GM21825 (cell line): ENCODE measurements around the gene ETV6.
"Not testable (repeated sequence)": the region's sequence is repeated elsewhere in the genome, so short reads cannot be mapped to it uniquely, and the experiment has no call there.

Experiments
- ATAC-seq: cut with Tn5 transposase; IDR thresholded peaks from one replicate; pipeline ENCODE4 v1.9.1; 2021; ENCODE audit warnings: mild to moderate bottlenecking, moderate library complexity; ENCODE audit not compliant: unreplicated experiment

The ETV6 gene

DNA sequence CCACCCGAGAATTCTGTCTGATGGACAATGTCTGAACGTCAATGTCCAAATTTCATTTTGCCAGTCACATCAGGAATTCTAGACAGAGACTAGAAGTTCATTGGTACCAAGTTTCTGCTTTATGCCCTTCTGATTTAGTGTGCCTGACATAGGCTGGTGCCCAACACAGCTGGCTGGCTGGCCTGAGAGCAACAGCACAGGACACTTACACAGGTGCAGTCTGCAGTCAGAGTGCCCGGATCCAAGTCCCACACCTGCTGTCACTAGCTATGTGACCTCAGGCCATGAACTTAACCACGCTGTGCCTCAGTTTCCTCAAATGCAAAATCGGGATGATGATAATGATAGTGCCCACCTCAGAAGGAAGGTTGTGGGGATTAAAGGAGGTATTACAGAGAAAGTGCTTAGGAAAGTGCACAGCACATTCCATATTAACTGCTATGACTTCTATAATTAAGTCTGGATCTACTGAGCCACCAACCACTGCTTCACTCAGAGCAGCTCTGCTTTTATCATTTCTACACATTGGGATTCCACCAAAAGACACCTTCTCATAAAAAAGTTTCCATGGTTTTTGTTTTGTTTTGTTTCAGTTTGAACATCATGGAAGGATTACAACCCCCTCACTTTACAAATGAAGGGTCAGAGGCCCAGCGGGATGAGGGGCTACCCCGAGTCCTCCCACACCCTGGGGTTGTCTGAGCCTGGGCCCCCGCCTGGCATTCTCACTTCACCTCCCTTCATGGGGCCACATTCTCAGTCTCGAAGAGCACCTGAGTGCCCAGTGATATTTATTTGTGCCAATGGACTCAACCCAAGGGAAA is 252.4 kb downstream of the ETV6 start:
- ATAC-seq, result no peak

DNA sequence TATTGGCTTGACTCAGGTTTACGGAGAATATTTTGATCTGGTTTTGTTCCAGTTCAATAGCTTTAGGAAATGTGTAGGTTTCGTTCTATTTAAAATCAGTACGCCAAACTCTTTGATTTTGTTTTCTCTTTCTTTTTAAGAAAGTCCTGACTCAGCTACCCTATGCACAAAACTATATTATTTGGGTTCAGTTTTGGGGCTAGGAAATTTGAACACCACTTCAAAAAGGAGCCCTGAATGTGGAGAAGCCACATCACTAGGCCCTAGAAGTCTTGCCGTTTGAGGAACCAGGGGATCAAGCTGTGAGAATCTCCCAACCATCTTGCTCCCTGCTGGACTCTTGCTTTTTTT is 253.0 kb downstream of the ETV6 start:
- ATAC-seq, result no peak

DNA sequence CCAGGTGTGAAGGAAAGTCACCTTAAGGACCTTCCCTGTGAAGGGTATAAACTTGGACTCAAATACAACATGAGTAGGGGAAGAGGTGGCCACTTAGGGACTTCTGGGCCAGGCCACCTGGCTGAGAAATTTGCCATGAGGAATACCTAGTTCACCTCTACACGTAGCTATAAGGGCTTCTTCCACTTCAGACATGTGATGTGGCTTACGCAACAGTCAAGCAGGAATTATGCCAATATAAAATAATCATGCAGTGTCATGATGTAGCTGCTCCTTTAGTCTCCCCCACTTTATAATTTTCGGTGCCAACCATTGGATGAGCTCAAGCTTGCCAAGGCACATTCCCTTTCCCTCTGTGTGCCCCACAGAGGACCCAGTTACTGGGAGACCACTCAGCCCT is 254.7 kb downstream of the ETV6 start:
- ATAC-seq, result no peak

DNA sequence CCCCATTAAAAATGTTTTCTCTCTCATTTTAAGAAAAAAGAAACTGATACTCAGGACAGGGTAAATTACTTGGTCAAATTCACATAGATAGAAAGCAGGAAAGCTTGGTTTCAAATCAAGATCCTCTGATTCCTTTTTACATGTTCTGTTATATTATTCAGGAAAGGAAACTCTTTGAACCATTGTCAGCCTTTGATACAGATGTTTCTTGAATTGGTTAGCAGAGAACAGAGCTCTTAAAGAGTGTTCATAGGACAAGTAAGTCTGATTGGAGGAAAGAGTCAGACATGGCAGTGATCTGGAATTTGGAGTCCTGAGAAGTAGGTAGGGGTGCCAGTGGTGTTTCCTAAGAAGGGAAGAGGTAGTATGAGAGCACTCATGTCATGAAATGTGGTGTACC is 256.1 kb downstream of the ETV6 start:
- no peak for ATAC-seq

DNA sequence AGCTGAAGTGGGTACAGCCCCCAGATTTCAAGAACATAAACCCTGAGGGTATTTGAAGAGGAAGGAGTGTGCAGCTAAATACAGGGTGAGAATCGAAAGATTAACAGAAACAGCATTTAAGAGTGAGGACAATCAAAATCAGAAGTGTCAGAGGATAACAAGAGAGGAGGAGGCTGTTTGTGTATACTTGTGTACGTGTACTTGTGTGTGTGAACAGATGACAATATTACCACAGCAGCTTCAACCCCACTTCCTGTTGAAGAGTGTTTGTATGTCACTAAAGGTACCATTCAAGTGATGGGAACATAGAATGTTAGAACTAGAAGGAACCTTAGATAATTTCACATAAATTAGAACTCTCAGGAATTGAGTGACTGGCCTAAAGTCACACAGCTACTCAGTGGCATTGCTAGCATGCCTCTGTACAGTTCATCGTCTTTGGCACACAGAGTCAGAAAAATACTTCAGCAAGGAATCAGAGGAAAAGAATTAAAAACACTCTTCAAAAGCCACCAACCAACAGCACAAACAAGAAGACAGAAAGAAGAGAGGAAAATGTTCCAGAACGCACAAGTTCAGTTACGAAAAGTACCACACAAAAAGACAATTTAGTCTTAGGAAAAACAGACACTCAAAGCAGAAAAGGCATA is 256.9 kb downstream of the ETV6 start:
- no peak for ATAC-seq

DNA sequence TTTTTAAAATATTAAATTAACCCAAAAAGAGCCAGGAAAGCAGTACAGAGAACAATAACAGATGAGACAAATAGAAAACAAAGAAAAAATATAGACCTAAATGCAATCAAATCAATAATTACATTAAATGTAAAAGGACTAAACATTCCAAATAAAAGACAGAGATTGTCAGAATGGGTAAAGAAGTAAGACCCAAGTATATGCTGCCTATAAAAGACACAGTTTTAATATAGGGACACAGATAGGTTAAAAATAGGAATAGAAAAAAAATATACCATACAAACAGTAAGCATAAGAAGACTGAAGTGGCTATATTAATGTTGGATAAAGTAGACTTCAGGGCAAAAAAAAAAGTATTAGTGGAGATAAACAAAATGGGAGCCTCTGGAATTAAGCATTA is 258.2 kb downstream of the ETV6 start:
- ATAC-seq, result no peak

DNA sequence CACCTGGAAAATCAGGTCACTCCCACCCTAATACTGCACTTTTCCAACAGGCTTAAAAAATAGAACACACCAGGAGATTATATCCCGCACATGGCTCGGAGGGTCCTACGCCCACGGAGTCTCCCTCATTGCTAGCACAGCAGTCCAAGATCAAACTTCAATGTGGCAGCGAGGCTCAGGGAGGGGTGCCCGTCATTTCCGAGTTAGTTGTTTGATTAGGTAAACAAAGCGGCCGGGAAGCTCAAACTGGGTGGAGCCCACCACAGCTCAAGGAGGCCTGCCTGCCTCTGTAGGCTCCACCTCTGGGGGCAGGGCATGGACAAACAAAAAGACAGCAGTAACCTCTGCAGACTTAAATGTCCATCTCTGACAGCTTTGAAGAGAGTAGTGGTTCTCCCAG is 259.9 kb downstream of the ETV6 start:
- not testable (repeated sequence) for ATAC-seq

DNA sequence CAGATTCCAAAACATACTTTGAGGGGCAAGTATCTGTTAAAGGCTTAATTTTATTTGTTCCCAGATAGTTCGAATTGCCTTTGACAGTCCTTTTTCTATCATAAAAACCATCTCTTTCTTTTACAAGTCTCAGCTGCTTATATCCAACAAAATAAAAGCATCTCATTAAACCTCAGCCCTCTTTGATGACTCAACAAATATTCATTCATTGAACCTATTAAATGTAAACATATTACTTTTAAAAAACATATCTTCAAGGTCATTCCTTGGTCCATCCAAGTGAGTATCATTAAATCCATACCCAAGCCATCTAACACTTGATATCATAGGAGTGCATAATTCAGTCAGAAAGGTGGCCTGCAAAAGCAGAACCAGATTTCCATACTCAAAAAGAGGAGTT is 266.6 kb downstream of the ETV6 start:
- ATAC-seq, result no peak

DNA sequence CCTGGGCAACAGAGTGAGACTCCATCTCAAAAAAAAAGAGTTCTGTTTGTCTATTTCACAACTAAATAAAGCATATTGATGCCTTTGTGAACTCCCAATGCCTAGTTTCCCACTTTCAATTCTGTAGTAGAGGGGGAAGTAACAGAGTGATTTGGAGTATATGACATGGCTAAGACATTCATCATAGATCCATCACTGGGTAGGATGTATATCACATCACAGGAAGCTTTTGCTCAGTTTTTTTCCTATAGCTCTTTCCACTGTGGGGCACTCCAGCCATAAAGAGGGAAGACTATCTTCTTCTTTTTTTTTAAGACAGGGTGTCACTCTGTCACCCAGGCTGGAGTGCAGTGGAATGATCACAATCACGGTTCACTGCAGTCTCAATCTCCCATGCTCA is 267.3 kb downstream of the ETV6 start:
- no peak for ATAC-seq

DNA sequence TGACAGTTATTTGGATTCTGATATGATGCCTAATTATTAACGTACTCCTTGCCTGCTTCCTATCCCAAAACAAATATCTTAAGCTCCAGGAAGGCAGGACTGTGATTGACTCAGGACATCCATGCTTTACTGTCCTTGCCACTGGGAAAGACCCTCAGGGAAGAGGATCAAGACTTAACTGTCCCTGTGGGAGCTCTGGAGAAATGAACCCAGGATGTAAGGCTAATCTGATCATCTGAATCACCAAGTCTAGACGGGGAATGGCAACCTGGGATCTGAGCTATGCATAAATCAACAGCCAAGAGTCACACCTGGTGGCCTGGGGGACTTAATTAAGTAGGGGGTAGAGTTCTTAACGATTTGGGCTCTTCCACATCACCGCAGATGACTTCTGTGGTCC is 268.0 kb downstream of the ETV6 start:
- no peak for ATAC-seq

DNA sequence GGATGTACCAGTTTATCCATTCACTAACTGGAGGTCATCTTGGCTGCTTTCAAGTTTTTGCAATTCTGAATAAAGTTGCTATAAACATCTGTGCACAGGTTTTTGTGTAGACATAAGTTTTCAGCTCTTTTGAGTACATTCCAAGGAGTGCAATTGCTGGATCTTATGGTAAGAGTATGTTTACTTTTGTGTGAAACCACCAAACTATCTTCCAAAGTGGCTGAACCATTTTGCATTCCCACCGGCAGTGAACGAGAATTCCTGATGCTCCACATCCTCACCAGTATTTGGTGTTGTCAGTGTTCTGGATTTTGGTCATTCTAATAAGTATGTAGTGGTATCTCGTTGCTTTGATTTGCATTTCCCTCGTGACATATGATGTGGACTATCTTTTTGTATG is 270.8 kb downstream of the ETV6 start:
- ATAC-seq, result no peak

DNA sequence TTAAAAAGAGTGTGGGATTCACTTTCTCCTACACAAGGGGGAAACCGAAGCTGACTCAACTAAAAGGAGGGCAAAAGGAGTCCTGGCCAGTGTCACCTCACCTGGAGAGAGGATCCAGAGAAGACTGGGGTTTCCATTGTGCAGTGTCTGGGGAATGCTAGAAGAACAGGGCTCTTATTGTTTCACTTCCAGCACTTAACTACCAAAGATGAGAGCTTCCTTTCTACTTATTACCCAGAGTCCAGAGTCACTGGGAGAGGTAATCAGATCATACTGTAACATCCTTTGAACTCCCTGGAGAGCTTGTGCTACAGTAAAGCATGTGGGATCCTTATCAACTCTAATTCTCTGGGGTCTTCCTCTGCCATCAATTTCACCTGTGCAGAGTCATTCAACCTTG is 272.9 kb downstream of the ETV6 start:
- no peak for ATAC-seq

DNA sequence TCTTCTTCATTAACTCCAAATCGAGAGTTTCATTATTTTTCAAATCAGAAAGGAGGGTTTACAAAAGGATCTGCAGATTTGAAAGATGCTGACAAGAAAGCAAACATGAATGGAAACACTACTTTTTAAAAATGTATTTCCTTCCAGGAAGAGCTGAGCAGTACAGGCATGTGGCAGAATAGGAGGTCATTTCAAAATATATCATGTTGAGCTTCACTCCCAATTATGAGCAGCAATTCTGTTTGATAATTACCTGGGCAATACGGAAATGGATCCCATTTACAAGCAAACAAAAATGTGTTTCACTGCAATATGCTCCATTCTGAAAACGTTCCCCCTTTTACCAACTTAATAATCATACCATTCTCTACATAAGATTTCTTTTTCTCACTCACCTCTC is 273.6 kb downstream of the ETV6 start:
- ATAC-seq, result no peak

DNA sequence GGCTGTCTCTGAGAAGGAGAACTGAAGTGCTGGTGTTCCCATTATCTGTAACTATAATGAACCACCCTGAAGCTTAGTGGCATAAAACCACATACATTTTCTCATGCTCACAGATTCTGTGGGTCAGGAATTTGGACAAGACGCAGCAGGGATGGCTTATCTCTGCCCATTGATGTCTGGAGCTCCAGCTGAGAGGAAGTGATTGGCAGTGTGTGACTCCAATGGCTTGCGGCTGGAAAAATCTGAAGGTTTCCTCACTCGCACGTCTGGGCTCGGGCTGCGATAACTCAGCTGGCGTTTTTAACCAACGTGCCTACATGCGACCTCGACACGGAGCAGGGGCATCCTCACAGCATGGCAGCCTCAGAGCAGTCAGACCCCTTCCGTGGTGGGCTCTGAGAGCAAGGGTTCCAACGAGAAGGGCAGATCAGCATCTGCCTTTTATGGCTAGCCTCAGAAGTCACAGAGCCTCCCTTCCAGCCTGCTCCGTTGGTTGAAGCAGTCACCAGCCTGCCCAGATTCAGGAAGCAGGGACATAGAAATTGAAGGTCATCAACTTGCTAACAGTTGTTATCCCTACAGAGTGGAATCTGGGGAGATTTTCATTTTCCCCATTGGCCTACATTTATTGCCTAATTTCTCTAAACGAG is 277.9 kb downstream of the ETV6 start:
- ATAC-seq, result no peak

DNA sequence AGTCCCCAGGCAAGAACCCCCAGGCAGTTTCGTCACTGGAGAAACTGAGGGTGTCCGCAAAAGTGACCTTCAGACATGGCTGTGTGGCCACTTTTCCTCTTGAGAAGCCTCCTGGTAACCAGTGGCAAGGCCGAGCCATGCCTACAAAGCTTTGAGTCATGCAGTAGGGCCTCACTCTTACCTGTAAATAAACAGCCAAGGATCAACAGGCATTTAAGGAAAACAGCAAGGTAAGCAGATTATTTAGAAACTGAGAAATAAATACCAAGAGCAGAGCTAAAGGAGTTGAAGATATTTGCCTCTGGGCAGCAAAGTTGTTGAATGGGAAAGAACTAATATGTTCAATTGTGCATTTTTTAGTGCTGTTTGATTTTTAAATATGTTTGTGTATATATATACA is 280.2 kb downstream of the ETV6 start:
- no peak for ATAC-seq

DNA sequence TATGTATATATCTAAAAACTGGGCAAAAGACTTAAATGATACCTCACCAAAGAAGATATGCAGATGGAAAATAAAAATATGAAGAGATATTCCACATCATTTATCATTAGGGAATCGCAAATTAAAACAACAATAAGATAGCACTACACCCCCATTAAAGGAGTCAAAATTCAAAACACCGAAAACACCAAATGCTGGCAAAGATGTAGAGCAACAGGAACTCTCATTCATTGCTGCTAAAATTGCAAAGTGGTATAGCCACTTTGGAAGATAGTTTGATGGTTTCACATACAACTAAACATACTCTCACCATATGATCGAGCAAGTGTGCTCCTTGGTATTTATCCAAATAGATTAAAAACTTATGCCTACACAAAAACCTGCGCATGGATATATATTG is 289.7 kb downstream of the ETV6 start:
- ATAC-seq, result no peak

DNA sequence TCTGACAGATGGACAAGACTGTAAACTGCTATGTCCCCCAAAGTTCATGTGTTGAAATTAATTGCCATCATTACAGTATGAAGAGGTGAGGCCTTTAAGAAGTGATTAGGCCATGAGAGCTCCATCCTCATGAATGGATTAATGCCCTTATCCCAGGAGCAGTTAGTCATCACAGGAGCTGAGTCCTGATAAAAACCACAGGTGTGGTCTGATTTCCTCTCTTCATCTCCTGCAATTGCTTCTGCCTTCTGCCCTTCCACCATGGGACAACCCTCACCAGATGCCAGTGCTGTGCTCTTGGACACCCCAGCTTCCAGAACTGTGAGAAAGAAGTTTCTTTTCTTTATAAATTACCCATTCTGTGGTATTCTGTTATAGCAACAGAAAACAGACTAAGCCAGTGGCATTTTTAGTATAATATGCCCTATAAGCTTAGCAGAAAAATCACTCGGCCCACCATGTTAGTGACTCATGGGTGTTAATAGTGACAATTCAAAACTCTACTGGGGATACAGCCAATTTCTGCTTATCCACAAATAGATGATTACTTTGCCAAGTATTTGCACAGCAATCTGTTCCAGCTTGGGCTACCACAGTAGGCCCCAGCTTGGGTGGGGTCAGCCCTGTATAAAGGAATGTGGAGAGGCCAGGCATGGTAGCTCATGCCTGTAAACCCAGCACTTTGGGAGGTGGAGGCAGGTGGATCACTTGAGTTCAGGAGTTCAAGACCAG is 292.3 kb downstream of the ETV6 start:
- no peak for ATAC-seq

DNA sequence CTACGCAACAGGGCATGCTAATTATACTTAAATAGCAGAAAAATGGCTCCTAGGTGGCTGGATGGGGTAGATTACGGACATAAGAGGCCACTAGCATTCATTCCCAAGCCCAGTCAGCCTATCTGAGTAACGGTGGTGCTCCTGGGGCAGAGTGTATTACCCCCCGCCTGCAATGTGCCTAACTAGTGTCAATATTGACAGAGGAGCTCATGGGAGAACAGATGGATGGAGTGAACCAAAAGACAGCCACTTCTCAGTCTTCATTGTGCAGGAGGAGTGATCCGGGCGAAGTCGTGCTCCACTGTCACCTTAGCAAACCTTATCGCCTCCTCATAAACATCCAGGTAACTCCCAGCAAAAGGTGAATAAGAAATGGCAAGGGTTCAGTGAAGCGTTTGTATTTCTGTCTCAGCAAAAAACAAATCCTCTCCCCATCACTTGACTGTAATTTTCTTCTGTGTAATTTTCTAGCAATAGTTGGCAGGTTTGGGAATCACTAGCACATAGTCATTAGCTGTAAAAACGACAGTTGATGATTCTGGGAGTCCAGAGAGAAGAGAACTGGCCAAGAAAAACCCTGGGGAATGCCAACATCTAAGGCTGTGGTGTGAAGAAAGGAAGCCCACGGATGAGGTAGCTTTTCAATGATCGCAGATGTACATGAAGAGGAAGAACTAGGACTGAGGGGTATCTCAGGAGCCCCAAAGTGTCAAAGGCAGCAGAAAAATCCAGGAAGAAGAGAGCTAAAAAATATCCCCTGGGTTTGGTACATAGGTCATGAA is 294.6 kb downstream of the ETV6 start:
- no peak for ATAC-seq
